ENCODE results near the gene ATAD3C.
A peak's percentile ranks its signal among the peaks of the same experiment; 100 is the strongest.
"Not testable (repeated sequence)": the region's sequence is repeated elsewhere in the genome, so short reads cannot be mapped to it uniquely, and the experiment has no call there.

Gene ATAD3C

GRCh38 chr1:1489231-1489630 is 39.7 kb downstream of the ATAD3C start:
- Mint-ChIP-seq H3K4me1 (ENCODE audit: low read depth in 2 of 2) (no peaks in the 10 kb centered on the region), H3K4me3 (no peak overlapping the region), H3K36me3 (ENCODE audit: insufficient read depth) (peaks cover 49% of the 10 kb centered on the region), H3K9me3 (peaks cover 0 to 2% of the 10 kb centered on the region in 2 donors), H3K27ac (no peak overlapping the region), H3K27me3 (no peaks in the 10 kb centered on the region)
- ATAC-seq (replicated peaks) (no peak), DNase-seq (no peak)

DNA sequence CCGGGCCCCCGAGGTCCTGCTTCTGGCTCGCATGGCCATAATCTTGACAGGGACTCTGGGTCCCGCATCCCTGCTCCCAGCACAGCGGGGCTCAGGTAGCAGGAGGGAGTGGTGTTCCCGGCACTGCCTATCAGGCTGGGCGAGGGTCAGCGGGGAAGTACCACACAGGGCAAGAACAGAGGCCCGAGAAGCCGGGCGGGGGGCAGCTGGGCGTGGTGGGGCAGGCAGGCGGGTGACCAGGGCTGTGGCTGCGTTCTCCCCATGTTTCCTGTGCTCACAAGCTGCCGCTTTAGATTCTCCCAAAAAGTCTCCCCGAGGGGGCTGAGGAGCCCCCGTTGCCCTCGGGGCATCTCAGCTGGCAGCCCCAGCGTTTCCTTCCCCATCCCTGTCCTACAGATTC is 40.4 kb downstream of the ATAD3C start:
- H3K4me1 Mint-ChIP-seq (ENCODE audit: low read depth in 2 of 2), result no peaks in the 10 kb centered on the region
- H3K27ac Mint-ChIP-seq, result no peak overlapping the region
- H3K4me3 Mint-ChIP-seq, result no peak overlapping the region
- no peaks in the 10 kb centered on the region for H3K27me3 Mint-ChIP-seq
- ATAC-seq (replicated peaks) (no peak), DNase-seq (no peak)
- peaks cover 45% of the 10 kb centered on the region for H3K36me3 Mint-ChIP-seq (ENCODE audit: insufficient read depth)
- H3K9me3 Mint-ChIP-seq, result peaks cover 0 to 2% of the 10 kb centered on the region in 2 donors

DNA sequence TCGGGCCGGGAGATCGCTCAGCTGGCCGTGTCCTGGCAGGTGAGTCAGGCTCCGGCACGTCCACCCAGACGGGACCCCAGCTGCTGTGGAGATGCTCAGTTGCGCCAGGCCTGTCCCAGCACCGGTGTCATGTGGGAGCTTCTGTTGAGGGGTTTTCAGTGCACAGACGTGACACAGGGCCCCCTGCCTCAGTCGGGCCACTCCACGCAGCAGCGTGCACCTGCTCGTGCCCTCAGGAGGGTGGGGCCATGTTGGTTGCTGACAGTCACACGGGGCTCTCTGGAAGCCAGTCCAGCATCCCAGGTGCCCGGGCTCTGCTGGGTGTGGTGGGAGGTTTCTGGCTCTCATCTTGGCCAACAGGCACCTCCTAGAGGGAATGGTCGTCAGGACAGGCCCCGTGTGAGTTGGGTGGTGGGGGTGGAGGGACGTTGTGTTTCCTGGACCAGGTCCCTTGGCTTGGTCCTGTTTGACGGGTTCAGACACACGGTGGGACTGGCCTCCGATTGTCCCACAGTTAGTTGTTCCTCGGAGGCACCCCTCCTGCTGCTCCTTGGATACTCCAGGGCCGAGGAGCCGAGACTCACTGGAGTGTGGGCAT is 41.2 kb downstream of the ATAD3C start:
- Mint-ChIP-seq H3K27me3 (no peaks in the 10 kb centered on the region), H3K9me3 (peaks cover 0 to 2% of the 10 kb centered on the region in 2 donors), H3K4me1 (ENCODE audit: low read depth in 2 of 2) (no peaks in the 10 kb centered on the region), H3K36me3 (ENCODE audit: insufficient read depth) (peaks cover 41% of the 10 kb centered on the region), H3K4me3 (no peak overlapping the region), H3K27ac (no peak overlapping the region)
- ATAC-seq (replicated peaks) (no peak), DNase-seq (no peak)

GRCh38 chr1:1491601-1492000 is 42.1 kb downstream of the ATAD3C start:
- Mint-ChIP-seq H3K36me3 (ENCODE audit: insufficient read depth) (peaks cover 41% of the 10 kb centered on the region), H3K4me3 (no peak overlapping the region), H3K27ac (no peak overlapping the region), H3K9me3 (peaks cover 0 to 2% of the 10 kb centered on the region in 2 donors), H3K4me1 (ENCODE audit: low read depth in 2 of 2) (no peaks in the 10 kb centered on the region), H3K27me3 (no peaks in the 10 kb centered on the region)
- DNase-seq (no peak), ATAC-seq (replicated peaks) (no peak)

GRCh38 chr1:1494311-1494710 is 44.8 kb downstream of the ATAD3C start:
- not testable (repeated sequence) for H3K4me1 Mint-ChIP-seq (ENCODE audit: low read depth in 2 of 2); ATAC-seq (replicated peaks); H3K4me3 Mint-ChIP-seq; H3K27ac Mint-ChIP-seq; DNase-seq; H3K9me3 Mint-ChIP-seq; H3K27me3 Mint-ChIP-seq
- peaks cover 34% of the 10 kb centered on the region for H3K36me3 Mint-ChIP-seq (ENCODE audit: insufficient read depth)

- DNase-seq; H3K4me1 Mint-ChIP-seq (ENCODE audit: low read depth in 2 of 2); ATAC-seq (replicated peaks); H3K27me3 Mint-ChIP-seq; H3K27ac Mint-ChIP-seq; H3K9me3 Mint-ChIP-seq; H3K4me3 Mint-ChIP-seq: not testable (repeated sequence)
- H3K36me3 Mint-ChIP-seq (ENCODE audit: insufficient read depth), result peaks cover 24% of the 10 kb centered on the region
Measured at GRCh38 chr1:1495461-1495975, 46.0 kb downstream of the ATAD3C start.

DNA sequence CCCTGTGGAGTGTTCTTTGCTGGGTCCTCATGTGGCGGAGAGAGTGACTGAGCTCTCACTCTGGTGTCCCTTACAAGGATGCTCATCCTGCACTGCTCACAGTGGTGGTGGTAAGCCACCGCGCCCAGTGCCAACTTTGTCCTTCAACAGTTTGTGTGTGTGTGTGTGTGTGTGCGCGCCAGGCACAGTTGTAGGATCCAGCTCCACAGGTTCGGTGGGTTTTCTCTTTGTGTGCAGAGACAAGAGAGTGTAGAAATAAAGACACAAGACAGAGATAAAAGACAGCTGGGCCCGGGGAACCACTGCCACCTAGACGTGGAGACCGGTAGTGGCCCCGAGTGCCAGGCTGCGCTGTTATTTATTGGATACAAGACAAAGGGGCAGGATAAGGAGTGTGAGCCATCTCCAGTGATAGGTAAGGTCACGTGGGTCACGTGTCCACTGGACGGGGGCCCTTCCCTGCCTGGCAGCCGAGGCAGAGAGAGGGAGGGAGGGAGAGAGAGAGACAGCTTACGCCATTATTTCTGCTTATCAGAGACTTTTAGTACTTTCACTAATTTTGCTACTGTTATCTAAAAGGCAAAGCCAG is 55.4 kb downstream of the ATAD3C start:
- H3K27me3 Mint-ChIP-seq; H3K36me3 Mint-ChIP-seq (ENCODE audit: insufficient read depth); H3K9me3 Mint-ChIP-seq: not testable (repeated sequence)
- H3K27ac Mint-ChIP-seq, result peak overlapping the region; percentile 86 to 90
- ATAC-seq (replicated peaks), result peak; percentile 65
- peak overlapping the region; percentile 77 to 84 for H3K4me3 Mint-ChIP-seq
- H3K4me1 Mint-ChIP-seq (ENCODE audit: low read depth in 2 of 2), result peaks cover 7 to 12% of the 10 kb centered on the region in 2 donors
- DNase-seq, result peak; percentile 65 to 72 (median 68)

GRCh38 chr1:1505366-1505798 is 55.9 kb downstream of the ATAD3C start:
- H3K9me3 Mint-ChIP-seq; H3K27me3 Mint-ChIP-seq; H3K36me3 Mint-ChIP-seq (ENCODE audit: insufficient read depth); DNase-seq: not testable (repeated sequence)
- ATAC-seq (replicated peaks), result peak; percentile 62
- Mint-ChIP-seq H3K4me1 (ENCODE audit: low read depth in 2 of 2) (peaks cover 7 to 12% of the 10 kb centered on the region in 2 donors), H3K27ac (peak overlapping the region; percentile 86 to 90), H3K4me3 (peak overlapping the region; percentile 77 to 84)

DNA sequence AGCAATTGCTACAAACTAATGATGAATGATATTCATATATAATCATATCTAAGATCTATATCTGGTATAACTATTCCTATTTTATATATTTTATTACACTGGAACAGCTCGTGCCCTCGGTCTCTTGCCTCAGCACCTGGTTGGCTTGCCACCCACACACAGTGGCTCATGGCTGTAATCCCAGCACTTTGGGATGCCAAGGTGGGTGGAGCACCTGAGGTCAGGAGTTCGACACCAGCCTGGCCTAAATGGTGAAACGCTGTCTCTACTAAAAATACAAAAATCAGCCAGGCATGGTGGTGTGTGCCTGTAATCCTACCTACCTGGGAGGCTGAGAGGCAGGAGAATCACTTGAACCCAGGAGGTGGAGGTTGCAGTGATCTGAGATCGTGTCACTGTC is 56.3 kb downstream of the ATAD3C start:
- peak overlapping the region; percentile 77 to 84 for H3K4me3 Mint-ChIP-seq
- DNase-seq; H3K9me3 Mint-ChIP-seq; H3K36me3 Mint-ChIP-seq (ENCODE audit: insufficient read depth); ATAC-seq (replicated peaks); H3K27me3 Mint-ChIP-seq: not testable (repeated sequence)
- H3K4me1 Mint-ChIP-seq (ENCODE audit: low read depth in 2 of 2), result peaks cover 8 to 13% of the 10 kb centered on the region in 2 donors
- H3K27ac Mint-ChIP-seq, result peak overlapping the region; percentile 86 to 90

GRCh38 chr1:1507305-1507704 is 57.8 kb downstream of the ATAD3C start:
- Mint-ChIP-seq H3K36me3 (ENCODE audit: insufficient read depth) (peaks cover 15% of the 10 kb centered on the region), H3K27ac (no peak overlapping the region), H3K27me3 (no peaks in the 10 kb centered on the region), H3K4me1 (ENCODE audit: low read depth in 2 of 2) (peaks cover 16 to 18% of the 10 kb centered on the region in 2 donors), H3K9me3 (no peaks in the 10 kb centered on the region), H3K4me3 (no peak overlapping the region)
- no peak for DNase-seq
- no peak for ATAC-seq (replicated peaks)

GRCh38 chr1:1508775-1509464 is 59.4 kb downstream of the ATAD3C start:
- ATAC-seq (replicated peaks); H3K27me3 Mint-ChIP-seq; H3K9me3 Mint-ChIP-seq; DNase-seq; H3K4me3 Mint-ChIP-seq; H3K27ac Mint-ChIP-seq: not testable (repeated sequence)
- peaks cover 19 to 21% of the 10 kb centered on the region in 2 donors for H3K4me1 Mint-ChIP-seq (ENCODE audit: low read depth in 2 of 2)
- H3K36me3 Mint-ChIP-seq (ENCODE audit: insufficient read depth), result peaks cover 13% of the 10 kb centered on the region

DNA sequence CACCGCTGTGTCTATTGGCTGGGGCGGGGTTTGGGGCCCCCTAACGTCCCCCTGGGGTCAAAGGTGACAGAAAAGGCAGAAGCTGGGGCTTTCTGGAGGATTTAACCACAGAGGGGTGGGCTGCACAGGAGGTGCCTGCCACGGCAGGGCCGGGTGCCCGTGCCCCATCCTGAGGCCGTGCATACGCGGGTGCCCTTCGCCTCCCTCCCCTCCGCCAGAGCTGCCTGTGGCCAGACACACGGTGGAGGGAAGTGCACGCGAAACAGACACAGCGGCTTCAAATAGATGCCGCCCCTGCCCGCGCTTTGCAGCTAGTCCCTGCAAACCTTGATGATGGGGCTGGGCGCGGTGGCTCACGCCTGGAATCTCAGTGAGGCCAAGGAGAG is 60.0 kb downstream of the ATAD3C start:
- peaks cover 20 to 21% of the 10 kb centered on the region in 2 donors for H3K4me1 Mint-ChIP-seq (ENCODE audit: low read depth in 2 of 2)
- not testable (repeated sequence) for H3K9me3 Mint-ChIP-seq; H3K27me3 Mint-ChIP-seq; ATAC-seq (replicated peaks); DNase-seq; H3K4me3 Mint-ChIP-seq; H3K27ac Mint-ChIP-seq
- H3K36me3 Mint-ChIP-seq (ENCODE audit: insufficient read depth), result peaks cover 13% of the 10 kb centered on the region

- no peak for ATAC-seq (replicated peaks)
- peaks cover 10% of the 10 kb centered on the region for H3K36me3 Mint-ChIP-seq (ENCODE audit: insufficient read depth)
- peaks cover 10 to 14% of the 10 kb centered on the region in 2 donors for H3K4me1 Mint-ChIP-seq (ENCODE audit: low read depth in 2 of 2)
- DNase-seq, result no peak
- no peaks in the 10 kb centered on the region for H3K27me3 Mint-ChIP-seq
- H3K27ac Mint-ChIP-seq, result peak overlapping the region; percentile 92 to 94
- H3K4me3 Mint-ChIP-seq, result peak overlapping the region; percentile 90 to 91
- no peaks in the 10 kb centered on the region for H3K9me3 Mint-ChIP-seq
Measured at GRCh38 chr1:1510912-1511532, 61.5 kb downstream of the ATAD3C start.
